HS-27A (cell line): ENCODE measurements around the gene C10orf143.
"Not testable (repeated sequence)": the region's sequence is repeated elsewhere in the genome, so short reads cannot be mapped to it uniquely, and the experiment has no call there.

Experiments
- DNase-seq: peaks from one replicate; pipeline ENCODE4 v3.0.0-alpha.2; 2012; ENCODE audit warnings: low read depth, missing footprints

C10orf143 gene

DNA sequence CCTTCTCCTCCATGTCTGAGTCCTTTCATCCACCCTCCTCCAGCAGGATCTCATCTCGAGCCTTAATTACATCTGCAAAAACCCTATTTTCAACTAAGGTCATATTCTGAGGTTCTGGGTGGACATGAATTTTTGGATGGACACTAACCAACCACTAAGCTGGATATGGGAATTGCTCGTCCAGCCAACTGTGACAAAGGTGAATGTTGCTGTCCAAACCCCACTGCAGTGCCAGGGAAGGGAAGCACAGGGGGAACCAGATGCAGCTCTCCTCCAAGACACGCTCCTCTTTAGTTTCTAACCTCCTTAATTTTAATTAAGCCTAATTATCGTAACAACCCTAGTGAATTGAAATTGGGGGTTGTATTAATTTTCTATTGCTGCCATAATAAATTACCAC lies 81.4 kb downstream of the C10orf143 start:
- DNase-seq: no peak

GRCh38 chr10:130028465-130028819 lies 82.2 kb downstream of the C10orf143 start:
- no peak for DNase-seq

DNA sequence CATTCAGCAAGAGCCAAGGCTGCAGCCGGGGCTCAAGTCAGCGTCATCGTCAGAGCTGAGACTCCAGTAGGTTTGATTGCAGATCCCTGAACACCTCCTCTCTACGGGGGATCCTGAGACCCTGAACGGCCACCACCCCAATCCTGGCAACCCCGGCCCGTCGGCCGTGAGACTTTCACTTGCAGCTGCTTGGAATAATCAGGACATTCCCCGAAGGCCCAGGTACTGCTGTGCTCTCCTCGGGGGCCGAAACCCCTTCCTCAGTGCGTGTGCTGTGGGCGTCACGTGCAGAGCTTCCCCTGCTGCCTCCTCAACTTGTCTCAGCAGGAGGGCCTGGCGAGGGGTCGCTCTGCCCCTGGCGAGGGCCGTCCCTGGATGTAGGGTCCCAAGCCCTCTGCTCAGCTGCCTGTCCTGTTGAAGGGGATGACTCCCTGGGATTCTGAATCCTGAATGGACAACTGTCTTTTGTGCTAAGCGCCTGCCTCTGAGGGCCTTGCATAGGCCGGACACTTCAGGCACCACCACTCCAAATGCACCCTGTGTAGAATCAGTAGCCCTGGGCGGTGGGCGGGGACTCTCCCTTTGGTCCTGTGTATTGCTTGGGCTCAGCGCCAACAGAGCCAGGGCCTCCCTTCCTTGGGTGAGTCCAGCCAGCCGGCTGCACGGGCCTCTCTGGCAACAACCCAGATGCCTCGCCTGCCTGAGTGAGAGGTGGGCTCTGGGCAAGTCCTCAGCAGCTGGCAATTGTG lies 82.7 kb downstream of the C10orf143 start:
- no peak for DNase-seq

DNA sequence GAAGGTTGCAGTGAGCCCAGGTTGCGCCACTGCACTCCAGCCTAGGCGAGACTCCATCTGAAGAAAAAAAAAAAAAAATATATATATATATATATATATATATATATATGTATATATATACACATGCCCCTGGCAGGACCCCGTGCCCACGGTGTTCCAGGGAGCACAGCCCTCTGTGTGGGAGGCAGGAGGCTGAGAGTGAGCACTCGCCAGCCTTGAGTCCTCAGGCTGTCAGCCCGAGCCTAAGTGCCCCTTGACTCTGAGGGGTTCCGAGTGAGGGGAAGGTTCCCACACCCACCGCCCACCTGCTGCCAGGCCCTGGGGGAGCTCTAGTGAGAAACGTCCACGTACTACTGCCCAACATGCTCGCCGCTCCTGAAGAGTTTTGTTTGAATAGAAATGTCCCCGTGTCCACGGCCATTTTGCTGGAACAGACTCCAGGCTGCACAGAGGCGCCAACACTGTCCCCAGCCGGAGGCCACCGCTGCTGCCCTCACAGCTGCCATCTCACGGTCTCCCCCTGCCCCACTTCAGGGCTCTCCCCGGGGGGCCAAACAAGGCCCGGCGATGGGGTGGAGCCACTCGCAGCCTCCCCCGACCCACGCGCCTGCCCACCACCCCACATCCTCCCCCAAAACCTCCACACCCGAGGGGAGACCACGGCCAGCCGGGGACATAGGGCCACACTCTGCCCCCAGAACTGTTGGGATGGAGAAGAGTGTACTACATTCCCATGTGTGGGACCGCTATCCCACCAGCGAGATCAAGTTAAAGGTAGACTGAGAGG lies 83.8 kb downstream of the C10orf143 start:
- DNase-seq: no peak

DNA sequence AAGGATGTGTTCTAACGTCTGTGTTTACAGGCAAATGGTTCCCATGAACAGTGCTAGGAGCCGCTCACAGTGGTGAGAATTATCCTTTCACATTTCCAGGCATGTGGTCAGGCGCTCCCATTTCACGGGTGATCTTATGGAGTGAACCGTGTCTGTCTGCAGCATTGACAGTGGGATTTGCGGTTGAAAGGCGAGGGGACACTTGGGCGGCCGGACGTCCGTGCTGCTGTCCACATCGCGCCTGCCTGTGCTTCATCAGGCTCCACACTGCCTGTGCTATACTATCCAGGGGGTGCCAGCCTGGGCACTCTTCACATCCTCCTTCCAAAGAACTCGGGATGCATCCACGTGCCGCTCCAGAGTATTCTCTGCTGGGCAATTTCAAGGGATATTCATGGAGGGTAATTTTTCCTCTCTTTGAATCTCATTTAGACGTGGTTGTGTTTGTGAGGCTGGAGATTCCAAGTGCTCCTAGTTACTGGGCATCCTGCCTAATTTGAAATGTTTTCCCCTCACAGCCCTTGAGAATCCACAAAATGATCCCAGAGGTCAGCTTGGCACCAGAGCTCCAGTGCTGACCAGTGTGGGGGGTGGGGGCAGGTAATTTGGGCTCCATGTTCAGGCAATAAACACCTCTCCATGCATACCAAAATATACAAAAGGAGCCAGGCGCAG lies 84.7 kb downstream of the C10orf143 start:
- no peak for DNase-seq

- DNase-seq: no peak
Measured at GRCh38 chr10:130025326-130025725, 85.3 kb downstream of the C10orf143 start.

- DNase-seq: no peak
Measured at GRCh38 chr10:130024779-130025325, 85.8 kb downstream of the C10orf143 start.

DNA sequence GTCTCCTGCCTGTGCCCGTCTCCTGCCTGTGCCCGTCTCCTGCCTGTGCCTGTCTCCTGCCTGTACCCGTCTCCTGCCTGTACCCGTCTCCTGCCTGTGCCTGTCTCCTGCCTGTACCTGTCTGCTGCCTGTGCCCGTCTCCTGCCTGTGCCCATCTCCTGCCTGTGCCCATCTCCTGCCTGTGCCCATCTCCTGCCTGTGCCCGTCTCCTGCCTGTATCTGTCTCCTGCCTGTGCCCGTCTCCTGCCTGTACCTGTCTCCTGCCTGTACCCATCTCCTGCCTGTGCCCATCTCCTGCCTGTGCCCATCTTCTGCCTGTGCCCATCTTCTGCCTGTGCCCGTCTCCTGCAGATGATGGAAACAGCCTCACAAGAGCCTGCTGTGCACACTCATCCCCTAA lies 86.3 kb downstream of the C10orf143 start:
- DNase-seq: not testable (repeated sequence)

GRCh38 chr10:130023454-130024230 lies 87.0 kb downstream of the C10orf143 start:
- DNase-seq: no peak

DNA sequence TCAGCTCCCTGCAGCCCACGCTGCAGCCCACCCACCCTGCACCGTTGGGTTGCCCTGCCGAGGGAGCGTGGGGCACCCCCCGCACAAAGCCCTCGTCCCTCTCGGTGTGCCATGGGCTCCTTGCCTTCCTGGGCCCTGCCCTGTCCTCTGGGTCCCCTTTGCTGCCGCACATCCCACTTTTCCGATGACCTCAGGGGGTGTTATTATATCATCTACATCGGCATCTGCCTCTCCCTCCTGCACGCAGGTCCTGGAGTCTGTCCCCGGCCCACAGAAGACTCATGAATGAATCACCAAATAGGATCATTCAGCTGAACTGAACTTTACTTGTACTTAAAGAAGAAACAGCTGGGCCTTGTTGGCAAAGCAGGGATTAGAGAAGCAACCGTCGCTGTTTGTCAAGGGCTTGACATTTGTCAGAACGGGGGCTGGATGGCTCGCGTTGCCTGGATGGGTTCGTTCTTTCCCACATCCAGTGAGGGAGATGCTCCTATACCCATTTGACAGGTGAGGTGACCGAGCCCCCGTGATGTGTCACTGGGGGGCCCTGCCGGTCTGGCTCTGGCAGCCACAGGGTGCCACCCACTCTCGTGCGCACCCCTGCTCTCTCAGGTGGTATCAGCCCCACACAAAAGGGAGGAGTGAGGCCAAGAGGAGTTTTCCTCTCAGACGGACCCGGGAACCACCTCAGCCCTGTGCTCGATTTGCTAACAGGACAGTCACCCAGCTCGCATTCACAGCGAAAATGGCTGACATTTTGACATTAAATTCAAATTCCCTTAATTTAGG lies 87.9 kb downstream of the C10orf143 start:
- DNase-seq: no peak

DNA sequence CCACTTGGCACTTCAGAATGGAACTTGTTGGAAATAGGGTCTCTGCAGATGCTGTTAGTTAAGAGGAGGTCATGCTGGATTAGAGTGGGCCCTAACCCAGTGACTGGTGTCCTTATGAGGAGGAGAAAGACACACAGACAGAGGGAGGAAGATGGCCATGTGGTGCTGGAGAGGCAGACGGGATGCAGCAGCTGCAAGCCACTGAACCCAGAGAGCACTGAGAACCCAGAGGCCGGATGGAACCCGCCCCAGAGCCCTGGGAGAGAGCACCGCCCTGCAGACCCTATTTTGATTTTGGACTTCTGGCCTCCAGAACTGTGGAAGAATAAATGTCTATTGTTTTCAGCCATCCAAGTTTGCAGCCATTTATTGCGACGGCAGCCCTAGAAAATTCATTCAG lies 88.5 kb downstream of the C10orf143 start:
- no peak for DNase-seq

DNA sequence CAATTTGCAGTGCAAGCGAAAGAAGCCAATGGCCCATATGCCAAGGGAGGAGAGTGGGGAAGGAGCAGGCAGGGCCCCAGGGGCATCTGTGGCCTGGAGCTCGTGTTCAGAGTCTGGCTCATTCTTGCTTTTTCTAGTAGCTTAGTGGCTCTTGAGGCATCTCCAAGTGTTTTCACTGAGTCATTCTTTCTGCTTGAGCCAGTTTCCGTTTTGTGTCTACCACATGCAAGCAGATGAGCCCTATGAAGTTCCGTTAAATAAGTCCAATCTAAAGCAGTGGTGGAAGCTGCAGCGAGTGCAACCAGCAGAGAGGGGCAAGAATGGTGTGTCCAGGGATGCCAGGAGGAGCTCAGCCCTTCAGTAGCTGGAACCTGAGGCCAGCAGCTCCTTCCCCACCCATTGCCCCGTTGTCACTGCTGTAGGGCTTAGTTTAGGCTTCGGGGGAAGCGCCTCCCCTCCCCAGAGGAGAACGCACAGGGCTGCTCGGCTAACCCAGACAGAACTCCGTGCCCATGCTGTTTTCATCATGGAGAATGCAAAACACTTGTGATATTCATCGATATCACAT lies 89.2 kb downstream of the C10orf143 start:
- no peak for DNase-seq

DNA sequence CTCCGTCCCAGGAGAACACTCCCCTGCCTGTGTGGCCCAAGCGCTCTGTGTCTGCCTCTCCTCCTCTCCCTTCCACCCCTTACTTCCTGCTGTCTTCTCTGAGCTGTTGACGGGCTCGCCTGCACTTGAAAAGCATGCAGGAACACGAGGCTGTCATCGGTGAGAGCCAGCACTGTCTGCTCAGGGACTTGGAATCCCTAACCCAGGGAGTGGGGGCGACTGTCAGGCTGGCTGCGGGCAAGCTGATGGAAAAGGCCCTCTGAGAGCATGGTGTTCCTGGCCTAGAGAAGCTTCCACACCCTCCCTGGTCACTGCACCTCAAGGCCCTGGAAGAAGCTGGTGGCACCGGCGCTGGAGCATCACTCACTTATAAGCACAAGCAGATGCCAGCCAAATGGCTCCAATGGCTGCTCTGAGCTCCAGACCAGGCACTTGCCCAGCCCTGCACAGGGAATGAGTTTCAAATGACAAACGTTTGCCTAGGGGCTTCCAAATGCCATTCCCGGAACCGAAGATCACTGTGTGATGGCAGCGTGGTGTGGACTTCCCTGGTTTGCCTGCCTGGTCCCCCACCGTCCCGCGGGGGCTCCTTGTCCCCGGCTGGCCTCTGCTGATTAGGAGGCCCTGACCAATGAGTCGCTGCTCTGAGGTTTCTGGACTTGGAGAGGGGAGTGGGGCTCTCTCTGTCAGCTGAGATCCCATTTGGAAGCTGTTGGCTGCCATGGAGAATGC lies 89.8 kb downstream of the C10orf143 start:
- DNase-seq: no peak

- no peak for DNase-seq
Measured at GRCh38 chr10:130018730-130019185, 91.9 kb downstream of the C10orf143 start.

DNA sequence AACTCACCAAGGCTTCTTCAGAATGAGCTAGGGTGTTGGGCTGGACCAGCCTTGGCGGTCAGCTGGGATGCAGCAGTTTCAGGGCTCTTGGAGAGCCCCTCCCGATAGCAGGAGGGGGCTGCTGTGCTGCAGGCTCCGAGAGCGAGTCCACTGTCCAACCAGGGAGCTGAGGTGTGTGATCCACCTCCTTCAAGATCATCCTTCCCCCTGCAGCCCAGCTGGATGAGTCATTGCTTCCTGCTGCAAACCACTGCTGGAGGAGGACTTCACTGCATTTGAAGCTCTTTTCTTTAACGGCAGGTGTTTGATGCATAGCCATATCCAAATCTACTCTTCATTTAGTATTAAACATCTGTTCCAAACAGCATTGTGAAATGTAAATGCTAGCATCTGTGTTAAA lies 92.4 kb downstream of the C10orf143 start:
- DNase-seq: no peak

DNA sequence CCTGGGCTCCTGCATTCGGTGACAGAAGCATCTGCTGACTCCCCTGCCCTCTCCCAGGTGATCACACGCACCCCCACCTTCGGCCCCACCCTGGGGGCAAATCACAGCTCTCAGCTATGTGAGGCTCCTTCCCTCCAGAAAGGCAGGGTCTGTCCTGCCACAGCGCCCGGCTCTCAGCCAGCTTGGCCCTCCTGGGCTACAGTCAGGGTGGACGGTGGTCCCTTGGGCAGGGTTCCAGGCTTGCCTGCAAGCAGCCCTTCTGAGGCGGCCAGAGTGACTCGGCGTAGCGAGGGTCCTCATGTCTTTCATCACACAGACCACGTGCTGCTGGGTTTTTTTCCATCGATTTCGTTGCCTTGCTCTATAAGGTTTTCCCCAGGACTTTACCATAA lies 93.0 kb downstream of the C10orf143 start:
- DNase-seq: no peak

- no peak for DNase-seq
Measured at GRCh38 chr10:130016993-130017630, 93.5 kb downstream of the C10orf143 start.

DNA sequence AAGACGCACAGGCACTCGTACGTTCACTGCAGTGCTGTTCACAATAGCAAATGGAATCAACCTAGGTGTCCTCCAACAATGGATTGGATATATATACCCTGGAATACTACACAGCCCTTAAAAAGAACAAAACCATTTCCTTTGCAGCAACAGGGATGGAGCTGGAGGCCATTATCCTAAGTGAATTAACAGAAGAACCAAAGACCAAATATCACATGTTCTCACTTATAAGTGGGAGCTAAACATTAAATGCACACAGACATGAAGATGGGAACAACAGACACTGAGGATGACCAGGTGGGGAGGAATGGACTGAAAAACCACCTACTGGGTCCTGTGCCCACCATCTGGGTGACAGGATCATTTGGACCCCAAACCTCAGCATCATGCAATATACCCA lies 94.5 kb downstream of the C10orf143 start:
- DNase-seq: no peak

DNA sequence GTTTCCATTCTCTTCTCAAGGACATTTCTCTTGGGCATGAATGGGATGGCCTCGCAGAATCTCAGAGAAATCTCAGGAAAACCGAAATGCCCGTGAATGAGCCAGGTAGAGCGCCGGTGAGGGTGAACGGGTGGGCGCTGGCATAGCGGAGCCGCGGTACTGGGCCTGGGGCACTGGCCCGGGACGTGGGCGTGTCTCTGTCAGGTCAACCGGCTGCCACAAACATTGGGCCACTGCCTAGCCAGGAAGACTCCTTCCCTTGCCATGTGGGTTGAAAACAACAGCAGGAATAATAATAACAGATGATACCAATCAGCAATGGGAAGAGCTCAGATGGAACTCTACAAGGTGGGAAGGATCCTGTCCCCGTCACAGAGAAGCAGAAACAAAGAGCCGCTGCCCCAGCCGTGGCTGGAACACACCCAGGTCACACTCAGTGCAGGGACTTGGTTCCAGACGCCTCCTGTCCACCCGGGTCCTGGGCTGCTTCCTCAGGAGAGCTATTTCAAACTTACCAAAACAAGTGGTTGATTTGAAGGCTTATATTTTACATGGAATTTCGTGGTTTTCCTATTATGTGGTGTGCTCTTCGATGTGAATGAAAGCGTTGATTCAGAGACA lies 95.4 kb downstream of the C10orf143 start:
- DNase-seq: no peak
